RWPE1 (cell line): ENCODE results near the gene LBR.

Experiments used
- CTCF ChIA-PET: fragments of 350-600 bp; sonication (Branson Sonifier 250); formaldehyde crosslinking; extraction: SDS; loops from one replicate; lab custom pipeline; 2021; lab: Yijun Ruan, JAX
- POLR2A ChIA-PET: fragments of 400-600 bp; formaldehyde crosslinking; extraction: SDS; loops from one replicate; lab custom pipeline; 2020; ENCODE audit warnings: antibody characterized with exemption; ENCODE audit not compliant: low non-redundant PET; lab: Yijun Ruan, JAX
- DNase-seq: peaks from one replicate; pipeline ENCODE4 v3.0.0; 2012; ENCODE audit warnings: low spot score
- H3K27ac ChIP-seq: fragments of 450-650 bp; 2 replicates; pipeline ENCODE4 v1.5.1; 2017
- TF ChIP-seq, protein P1 (sequence below): fragments of 450-650 bp; conservative IDR thresholded peaks from 2 replicates; pipeline ENCODE4 v1.5.1; 2017; ENCODE audit warnings: low read depth, mild to moderate bottlenecking

The LBR gene

DNA sequence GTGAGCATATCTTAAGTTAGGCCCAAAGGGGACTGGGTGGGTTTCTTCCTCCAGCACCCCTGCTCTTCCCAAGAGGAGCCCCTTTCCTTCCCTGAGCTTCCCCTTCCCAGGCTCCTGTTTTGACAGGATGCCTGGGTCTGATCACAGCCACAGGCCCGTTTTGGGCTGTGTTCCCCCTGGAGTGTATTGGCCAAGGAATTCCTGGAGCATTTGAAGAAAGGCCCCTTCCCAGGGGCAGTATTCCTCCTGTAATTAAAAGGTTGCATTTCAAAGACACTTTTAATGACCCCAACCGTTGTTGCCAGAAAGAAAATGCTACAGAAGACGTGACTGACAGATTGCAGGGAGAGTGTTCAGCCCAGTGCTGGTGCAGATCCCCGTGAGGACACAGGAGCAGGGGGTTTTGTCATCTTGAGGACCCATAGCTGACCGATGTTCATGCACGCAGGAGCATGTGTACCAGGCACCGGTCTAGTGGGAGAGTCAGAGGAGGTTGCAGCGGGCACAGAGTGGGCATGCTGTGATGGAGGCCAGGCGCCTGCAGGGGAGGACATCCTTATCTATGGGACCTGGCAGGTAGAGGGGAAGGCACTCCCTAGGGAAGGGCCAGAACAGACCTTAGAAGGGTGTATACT, 19.3 kb upstream of the LBR start:
- CTCF ChIA-PET = interaction anchor here (0.7 to 2.1 kb wide), 2 partner anchors 16 to 28 kb away, joined by 3 to 12 read pairs; no protein-coding TSS in a partner anchor
- TF ChIP-seq, protein P1, sequence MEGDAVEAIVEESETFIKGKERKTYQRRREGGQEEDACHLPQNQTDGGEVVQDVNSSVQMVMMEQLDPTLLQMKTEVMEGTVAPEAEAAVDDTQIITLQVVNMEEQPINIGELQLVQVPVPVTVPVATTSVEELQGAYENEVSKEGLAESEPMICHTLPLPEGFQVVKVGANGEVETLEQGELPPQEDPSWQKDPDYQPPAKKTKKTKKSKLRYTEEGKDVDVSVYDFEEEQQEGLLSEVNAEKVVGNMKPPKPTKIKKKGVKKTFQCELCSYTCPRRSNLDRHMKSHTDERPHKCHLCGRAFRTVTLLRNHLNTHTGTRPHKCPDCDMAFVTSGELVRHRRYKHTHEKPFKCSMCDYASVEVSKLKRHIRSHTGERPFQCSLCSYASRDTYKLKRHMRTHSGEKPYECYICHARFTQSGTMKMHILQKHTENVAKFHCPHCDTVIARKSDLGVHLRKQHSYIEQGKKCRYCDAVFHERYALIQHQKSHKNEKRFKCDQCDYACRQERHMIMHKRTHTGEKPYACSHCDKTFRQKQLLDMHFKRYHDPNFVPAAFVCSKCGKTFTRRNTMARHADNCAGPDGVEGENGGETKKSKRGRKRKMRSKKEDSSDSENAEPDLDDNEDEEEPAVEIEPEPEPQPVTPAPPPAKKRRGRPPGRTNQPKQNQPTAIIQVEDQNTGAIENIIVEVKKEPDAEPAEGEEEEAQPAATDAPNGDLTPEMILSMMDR = no peak
- peak overlapping the region; percentile 87; the same call in 1 of the 2 replicates for H3K27ac ChIP-seq
- POLR2A ChIA-PET = no interaction called here
- no peak for DNase-seq

DNA sequence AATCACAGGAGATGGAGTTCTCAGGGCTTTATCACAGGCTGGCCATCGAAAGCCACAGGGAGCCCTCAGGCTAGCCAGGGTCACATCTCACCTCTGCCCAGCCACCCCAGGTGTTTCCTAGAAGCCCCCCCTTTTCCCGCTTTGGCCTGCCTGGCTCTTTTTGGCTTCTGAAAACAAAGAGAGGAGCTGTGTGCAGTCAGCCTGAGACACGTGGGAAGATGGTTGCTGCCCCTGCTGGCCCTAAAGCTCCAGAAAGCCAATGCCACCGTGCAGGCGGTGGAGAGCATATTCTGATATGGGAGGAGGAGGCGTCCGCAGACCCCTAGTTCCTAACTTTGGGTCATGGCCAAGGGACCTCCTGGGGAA, 18.7 kb upstream of the LBR start:
- H3K27ac ChIP-seq = peak overlapping the region; percentile 87; the same call in 1 of the 2 replicates
- CTCF ChIA-PET = interaction anchor here (0.6 to 2.1 kb wide), 3 partner anchors 16 to 34 kb away, joined by 3 to 12 read pairs (median 3); no protein-coding TSS in a partner anchor
- DNase-seq = no peak
- TF ChIP-seq, protein P1 = no peak
- POLR2A ChIA-PET = no interaction called here

DNA sequence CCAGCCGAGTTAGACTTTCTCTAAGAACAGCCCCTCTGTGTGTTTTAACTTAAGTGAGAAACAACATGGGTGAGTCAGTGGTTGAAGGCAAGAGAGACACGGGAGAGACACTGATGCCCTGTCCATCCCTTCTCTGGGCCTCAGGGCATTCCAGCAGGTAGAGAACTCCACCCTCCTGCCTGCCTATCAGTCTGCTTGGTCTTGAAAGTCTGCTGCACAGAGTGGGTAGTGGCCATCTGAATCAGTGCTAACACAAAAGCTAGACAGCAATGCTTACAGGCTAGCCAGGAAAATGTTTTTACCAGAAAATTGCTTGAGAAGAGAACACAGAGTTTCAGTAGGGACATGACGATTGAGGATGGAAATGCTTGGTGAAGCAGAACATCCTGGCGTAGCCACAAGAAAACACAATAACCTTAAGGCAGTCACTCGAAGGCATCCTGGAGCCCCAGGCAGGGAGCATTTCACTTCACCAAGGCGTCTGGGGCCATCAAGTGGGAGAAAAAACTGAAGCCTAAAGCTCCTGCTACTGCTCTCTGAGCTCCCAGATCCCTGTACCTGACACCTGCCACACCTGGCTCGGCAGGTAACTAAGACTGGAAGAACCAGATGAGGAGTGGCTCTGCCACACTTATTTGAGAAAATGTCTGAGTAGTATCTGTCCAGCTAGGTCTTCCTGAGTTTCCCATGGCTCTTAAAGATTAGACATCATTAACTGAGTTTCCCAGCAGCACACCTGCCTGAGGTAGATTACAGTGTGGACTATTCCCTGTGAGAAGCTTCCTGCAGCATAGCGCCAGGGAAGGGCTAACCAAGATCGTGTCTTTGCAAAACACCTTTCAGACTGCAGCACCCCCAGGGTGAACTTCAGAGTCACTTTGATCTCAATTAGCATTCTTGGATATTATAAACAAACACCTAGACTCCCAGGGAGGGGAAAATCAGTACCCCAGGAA, 18.1 kb upstream of the LBR start:
- CTCF ChIA-PET = interaction anchor here (0.6 to 2.1 kb wide), 4 partner anchors 10 to 242 kb away, joined by 3 to 12 read pairs (median 4); no protein-coding TSS in a partner anchor
- DNase-seq = peak; percentile 42
- POLR2A ChIA-PET = no interaction called here
- H3K27ac ChIP-seq = peak overlapping the region; percentile 87
- TF ChIP-seq, protein P1 = no peak

DNA sequence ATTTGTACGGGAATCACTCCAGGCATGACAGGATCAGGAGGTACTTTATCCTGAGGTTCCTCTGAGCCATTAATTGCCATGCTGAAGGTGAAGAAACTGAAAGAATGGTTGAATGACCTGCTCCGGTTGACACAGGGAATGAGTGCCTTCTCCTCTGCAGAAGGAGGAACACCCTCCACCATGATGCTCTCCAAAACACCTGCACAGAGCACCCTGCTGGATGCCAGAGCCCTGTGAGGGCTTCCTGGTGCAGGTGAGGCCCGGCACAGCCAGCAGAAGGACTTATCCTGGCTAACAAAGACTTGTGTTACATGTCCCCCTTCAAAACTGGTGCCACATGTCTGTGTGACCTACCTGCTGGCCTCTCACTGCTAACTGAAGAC, 14.3 kb upstream of the LBR start:
- DNase-seq = no peak
- no peak overlapping the region for H3K27ac ChIP-seq
- CTCF ChIA-PET = no interaction called here
- TF ChIP-seq, protein P1 = no peak
- POLR2A ChIA-PET = no interaction called here

DNA sequence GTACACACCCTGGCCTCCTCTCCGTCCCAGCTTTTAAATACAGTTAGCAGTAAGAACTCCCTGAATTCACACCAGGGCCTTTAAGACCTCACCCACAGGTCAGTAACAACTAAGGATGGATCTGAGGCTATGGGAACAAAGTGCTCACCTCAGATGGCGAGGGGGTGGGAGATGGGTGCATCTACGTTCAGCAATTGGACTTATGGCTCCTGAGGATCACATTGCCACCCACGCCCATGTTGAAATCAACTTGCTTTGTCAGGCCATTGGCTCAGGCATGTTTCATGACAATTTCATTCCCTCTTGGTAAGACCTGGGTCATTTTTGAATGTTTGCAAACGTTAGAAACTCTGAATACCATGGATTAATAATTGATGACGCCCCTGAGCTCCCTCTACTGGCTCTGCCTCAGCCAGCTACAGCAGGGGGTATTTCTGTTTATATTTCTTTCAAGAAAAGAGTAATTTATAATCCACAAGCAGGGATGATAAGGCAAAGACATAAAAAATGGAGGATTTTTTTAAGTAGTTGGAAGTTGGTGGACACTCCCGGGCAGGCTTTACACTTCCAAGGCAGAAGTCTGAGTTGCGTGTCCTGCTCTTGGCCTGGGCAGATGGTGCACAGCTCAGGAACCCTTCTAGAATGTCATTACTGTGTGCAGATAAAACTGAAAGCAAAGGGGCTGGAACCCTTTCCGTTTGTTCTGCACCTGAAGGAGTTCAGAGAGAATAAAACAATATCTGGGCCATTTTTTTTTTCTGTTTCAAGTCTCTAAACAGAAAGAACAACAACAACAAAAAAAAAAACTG, 13.7 kb upstream of the LBR start:
- no peak overlapping the region for H3K27ac ChIP-seq
- POLR2A ChIA-PET = no interaction called here
- TF ChIP-seq, protein P1 = no peak
- CTCF ChIA-PET = interaction anchor here (0.6 to 0.8 kb wide), 3 partner anchors 23 to 799 kb away, joined by 3 to 8 read pairs (median 4); no protein-coding TSS in a partner anchor
- DNase-seq = no peak
